BLaER1 (cell line): Measurements from ENCODE around the gene ALG14.

Source experiments
- H3K27ac ChIP-seq: shearing (Covaris generic); formaldehyde crosslinking; 2 replicates; pipeline ENCODE4 v1.8.1; 2022
- H3K27me3 ChIP-seq: shearing (Covaris generic); formaldehyde crosslinking; 2 replicates; pipeline ENCODE4 v1.8.1; 2022
- H3K36me3 ChIP-seq: shearing (Covaris generic); formaldehyde crosslinking; 2 replicates; pipeline ENCODE4 v1.8.1; 2022
- H3K4me1 ChIP-seq: shearing (Covaris generic); formaldehyde crosslinking; 2 replicates; pipeline ENCODE4 v1.8.1; 2022
- H3K4me2 ChIP-seq: shearing (Covaris generic); formaldehyde crosslinking; 2 replicates; pipeline ENCODE4 v1.8.1; 2022
- H3K4me3 ChIP-seq: shearing (Covaris generic); formaldehyde crosslinking; 2 replicates; pipeline ENCODE4 v1.8.1; 2022
- H3K9ac ChIP-seq: shearing (Covaris generic); formaldehyde crosslinking; 2 replicates; pipeline ENCODE4 v1.8.1; 2022
- H3K9me3 ChIP-seq: shearing (Covaris generic); formaldehyde crosslinking; 2 replicates; pipeline ENCODE4 v1.8.1; 2022
- H4K20me1 ChIP-seq: shearing (Covaris generic); formaldehyde crosslinking; 2 replicates; pipeline ENCODE4 v1.8.1; 2022
- Cebpa-rat ChIP-seq: shearing (Covaris generic); IDR thresholded peaks from 2 replicates; pipeline ENCODE4 v1.8.1; 2022

ALG14 gene

GRCh38 chr1:95046359-95046758 is 26.4 kb downstream of the ALG14 start:
- TF ChIP-seq Cebpa-rat, result no peak
- Histone ChIP-seq H3K4me1 (no peaks in the 10 kb centered on the region), H3K4me3 (no peak overlapping the region), H3K9ac (no peak overlapping the region), H4K20me1 (no peaks in the 10 kb centered on the region), H3K36me3 (no peaks in the 10 kb centered on the region), H3K9me3 (no peaks in the 10 kb centered on the region), H3K27ac (no peak overlapping the region), H3K4me2 (no peak overlapping the region), H3K27me3 (no peaks in the 10 kb centered on the region)

DNA sequence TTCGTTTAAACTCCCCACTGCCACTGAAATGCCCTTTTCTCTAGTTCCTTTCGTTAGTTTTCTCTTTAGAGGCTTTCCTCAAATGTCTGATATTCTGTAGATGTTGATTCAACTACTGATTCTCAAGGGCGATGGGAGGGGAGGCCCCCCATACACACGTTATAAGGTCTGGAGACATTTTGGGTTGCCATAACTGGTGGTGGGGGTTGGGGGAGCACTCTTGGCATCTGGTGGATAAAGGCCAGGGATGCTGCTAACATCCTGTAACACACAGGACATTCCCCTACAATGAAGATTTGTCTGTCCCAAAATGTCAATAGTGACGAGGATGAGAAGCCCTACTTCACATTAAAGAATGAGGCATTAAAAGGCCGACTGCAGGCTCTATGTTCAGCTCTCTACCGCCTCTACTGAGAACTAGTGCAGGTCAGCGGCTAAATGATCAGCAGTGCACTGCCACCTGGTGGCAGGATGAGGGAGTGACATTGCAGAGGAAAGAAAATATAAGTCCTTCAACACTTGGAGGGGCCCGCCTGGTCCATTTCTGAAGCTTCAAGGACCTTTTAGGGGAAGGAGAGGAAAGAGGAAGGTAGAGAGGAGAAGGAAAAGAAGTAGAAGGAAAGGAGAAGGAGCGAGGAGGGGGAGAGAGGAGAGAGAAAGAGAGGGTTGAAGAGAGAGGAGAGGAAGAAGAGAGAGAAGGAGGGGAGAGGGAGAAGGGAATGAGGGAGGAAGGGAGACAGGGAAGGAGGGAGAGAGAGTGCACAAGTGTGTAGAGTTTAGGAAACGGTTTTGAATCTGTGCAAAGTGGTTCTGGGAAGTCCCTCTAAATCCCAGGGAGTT is 29.4 kb downstream of the ALG14 start:
- no peaks in the 10 kb centered on the region for H3K36me3 ChIP-seq
- H3K4me1 ChIP-seq, result no peaks in the 10 kb centered on the region
- no peak overlapping the region for H3K27ac ChIP-seq
- H3K27me3 ChIP-seq, result no peaks in the 10 kb centered on the region
- no peak overlapping the region for H3K4me3 ChIP-seq
- no peaks in the 10 kb centered on the region for H4K20me1 ChIP-seq
- no peak overlapping the region for H3K9ac ChIP-seq
- TF ChIP-seq Cebpa-rat, result no peak
- H3K4me2 ChIP-seq, result no peak overlapping the region
- no peaks in the 10 kb centered on the region for H3K9me3 ChIP-seq

- Histone ChIP-seq H3K36me3 (no peaks in the 10 kb centered on the region), H3K27me3 (no peaks in the 10 kb centered on the region), H3K4me3 (no peak overlapping the region), H3K4me1 (no peaks in the 10 kb centered on the region), H4K20me1 (no peaks in the 10 kb centered on the region), H3K27ac (no peak overlapping the region), H3K9me3 (no peaks in the 10 kb centered on the region), H3K9ac (no peak overlapping the region), H3K4me2 (no peak overlapping the region)
- no peak for TF ChIP-seq Cebpa-rat
Measured at GRCh38 chr1:95042286-95042685, 30.5 kb downstream of the ALG14 start.

DNA sequence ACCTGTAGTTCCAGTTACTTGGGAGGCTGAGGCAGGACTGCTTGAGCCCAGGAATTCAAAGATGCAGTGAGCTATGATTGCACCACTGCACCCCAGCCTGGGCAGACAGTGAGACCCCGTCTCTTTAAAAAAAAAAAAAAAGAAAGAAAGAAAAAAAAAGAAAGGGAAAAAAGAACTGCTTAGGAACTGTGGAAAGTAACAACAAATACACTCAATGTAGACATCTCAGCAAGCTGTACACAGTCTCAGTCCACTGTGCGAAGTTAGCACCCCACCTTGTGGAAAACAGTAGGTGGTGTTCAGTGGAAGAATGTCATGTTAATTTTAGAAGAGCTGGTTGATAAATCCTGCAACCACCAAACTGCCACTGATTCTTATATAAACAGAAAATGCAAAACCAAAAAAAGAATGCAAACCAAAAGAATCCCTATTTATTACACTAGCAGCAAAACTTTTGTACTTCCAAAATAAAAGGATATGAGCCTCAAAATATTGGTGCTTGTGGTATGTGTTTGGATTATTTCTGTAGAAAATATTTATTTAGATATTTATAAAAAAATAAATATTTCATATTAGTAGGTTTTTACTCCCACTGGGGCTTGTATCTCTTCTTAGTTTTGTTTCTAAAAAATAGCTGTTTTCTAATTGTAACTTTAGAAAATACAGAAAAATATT is 31.1 kb downstream of the ALG14 start:
- Histone ChIP-seq H4K20me1 (no peaks in the 10 kb centered on the region), H3K9ac (no peak overlapping the region), H3K27ac (no peak overlapping the region), H3K4me1 (no peaks in the 10 kb centered on the region), H3K4me3 (no peak overlapping the region), H3K36me3 (no peaks in the 10 kb centered on the region), H3K9me3 (no peaks in the 10 kb centered on the region), H3K27me3 (no peaks in the 10 kb centered on the region), H3K4me2 (no peak overlapping the region)
- no peak for TF ChIP-seq Cebpa-rat

DNA sequence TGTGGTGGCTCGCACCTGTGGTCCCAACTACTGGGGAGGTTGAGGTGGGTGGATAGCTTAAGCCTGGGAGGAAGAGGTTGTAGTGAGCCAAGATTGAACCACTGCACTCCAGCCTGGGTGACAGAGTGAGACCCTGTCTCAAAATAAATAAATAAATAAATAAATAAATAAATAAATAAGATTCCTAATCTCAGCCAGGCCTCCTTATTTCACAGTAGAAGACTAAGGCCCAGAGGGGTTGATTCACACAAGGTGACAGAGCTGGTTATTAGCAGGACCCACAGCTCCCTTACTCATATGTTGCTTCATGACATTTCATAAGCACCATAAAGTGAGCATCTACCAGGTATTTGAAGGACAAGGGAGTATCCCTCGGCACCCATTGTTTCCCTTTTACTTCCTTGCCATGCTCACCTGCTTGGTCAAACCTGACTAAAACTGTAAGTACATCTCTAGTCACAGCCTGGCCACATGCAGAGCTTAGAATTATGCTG is 32.7 kb downstream of the ALG14 start:
- H3K27me3 ChIP-seq, result no peaks in the 10 kb centered on the region
- H4K20me1 ChIP-seq, result no peaks in the 10 kb centered on the region
- no peak overlapping the region for H3K27ac ChIP-seq
- no peaks in the 10 kb centered on the region for H3K36me3 ChIP-seq
- no peak overlapping the region for H3K9ac ChIP-seq
- H3K4me2 ChIP-seq, result no peak overlapping the region
- no peaks in the 10 kb centered on the region for H3K4me1 ChIP-seq
- no peaks in the 10 kb centered on the region for H3K9me3 ChIP-seq
- no peak for TF ChIP-seq Cebpa-rat
- no peak overlapping the region for H3K4me3 ChIP-seq

DNA sequence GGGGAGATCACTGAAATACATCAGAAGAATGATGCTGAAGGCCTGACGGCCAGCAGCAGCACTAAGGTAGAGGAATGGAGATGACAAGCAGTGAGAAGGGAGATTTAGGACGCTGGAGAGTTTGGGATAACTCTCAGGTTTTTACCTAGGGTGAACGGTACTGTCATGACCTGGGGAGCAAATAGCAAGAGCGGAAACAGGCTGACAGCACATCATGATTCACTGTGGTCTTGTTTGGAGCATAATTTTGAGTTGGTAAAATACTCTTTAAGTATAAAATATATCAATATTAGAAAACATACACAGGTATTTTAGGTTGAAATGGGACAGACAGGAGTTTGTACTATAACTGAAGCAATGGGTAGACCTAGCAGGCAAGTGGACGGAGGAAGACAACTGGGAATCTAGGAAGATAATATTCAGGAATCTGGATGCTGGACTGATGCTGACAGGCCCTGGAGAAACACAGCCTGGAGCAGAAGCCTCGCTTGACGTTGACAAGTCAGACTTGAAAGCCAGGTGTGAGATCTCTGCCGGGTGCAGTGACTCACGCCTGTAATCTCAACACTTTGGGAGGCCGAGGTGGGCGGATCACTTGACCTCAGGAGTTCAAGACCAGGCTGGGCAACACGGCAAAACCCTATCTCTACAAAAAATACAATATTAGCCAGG is 33.3 kb downstream of the ALG14 start:
- no peak for TF ChIP-seq Cebpa-rat
- Histone ChIP-seq H3K27ac (no peak overlapping the region), H3K9ac (no peak overlapping the region), H3K9me3 (no peaks in the 10 kb centered on the region), H3K4me1 (no peaks in the 10 kb centered on the region), H3K36me3 (no peaks in the 10 kb centered on the region), H3K27me3 (no peaks in the 10 kb centered on the region), H3K4me2 (no peak overlapping the region), H4K20me1 (no peaks in the 10 kb centered on the region), H3K4me3 (no peak overlapping the region)

GRCh38 chr1:95035536-95035935 is 37.2 kb downstream of the ALG14 start:
- TF ChIP-seq Cebpa-rat, result no peak
- Histone ChIP-seq H3K36me3 (no peaks in the 10 kb centered on the region), H3K4me2 (no peak overlapping the region), H3K27me3 (no peaks in the 10 kb centered on the region), H3K9ac (no peak overlapping the region), H3K4me1 (no peaks in the 10 kb centered on the region), H3K9me3 (no peaks in the 10 kb centered on the region), H3K4me3 (no peak overlapping the region), H3K27ac (no peak overlapping the region), H4K20me1 (no peaks in the 10 kb centered on the region)

- H3K36me3 ChIP-seq, result no peaks in the 10 kb centered on the region
- TF ChIP-seq Cebpa-rat, result no peak
- no peak overlapping the region for H3K27ac ChIP-seq
- no peak overlapping the region for H3K4me3 ChIP-seq
- no peaks in the 10 kb centered on the region for H3K9me3 ChIP-seq
- no peaks in the 10 kb centered on the region for H3K4me1 ChIP-seq
- no peak overlapping the region for H3K4me2 ChIP-seq
- H3K27me3 ChIP-seq, result no peaks in the 10 kb centered on the region
- no peak overlapping the region for H3K9ac ChIP-seq
- no peaks in the 10 kb centered on the region for H4K20me1 ChIP-seq
Measured at GRCh38 chr1:95034506-95034905, 38.2 kb downstream of the ALG14 start.

- Histone ChIP-seq H3K4me2 (no peak overlapping the region), H4K20me1 (no peaks in the 10 kb centered on the region), H3K9ac (no peak overlapping the region), H3K9me3 (no peaks in the 10 kb centered on the region), H3K4me3 (no peak overlapping the region), H3K27me3 (no peaks in the 10 kb centered on the region), H3K36me3 (no peaks in the 10 kb centered on the region), H3K27ac (no peak overlapping the region), H3K4me1 (no peaks in the 10 kb centered on the region)
- no peak for TF ChIP-seq Cebpa-rat
Measured at GRCh38 chr1:95033843-95034242, 38.9 kb downstream of the ALG14 start.

DNA sequence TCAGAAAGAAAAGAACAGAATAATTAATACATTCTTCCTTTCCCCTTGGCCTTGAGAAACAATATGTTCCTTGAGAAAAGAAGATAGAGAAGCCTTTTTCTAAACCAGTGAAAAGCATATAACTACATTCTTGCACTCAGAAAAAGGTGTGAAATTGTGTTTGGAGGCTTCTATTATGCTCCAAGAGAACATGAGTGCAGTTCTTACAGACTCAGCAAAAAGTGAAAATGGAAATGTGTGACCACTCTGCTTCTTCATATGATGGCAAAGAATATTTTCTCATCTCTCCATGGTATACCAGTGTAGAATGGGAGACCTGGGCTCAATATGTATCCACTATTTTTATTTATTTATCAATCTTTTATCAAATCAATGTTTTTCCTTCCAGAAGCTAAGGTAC is 43.2 kb downstream of the ALG14 start:
- Histone ChIP-seq H3K4me1 (no peaks in the 10 kb centered on the region), H3K27me3 (no peaks in the 10 kb centered on the region), H3K4me3 (no peak overlapping the region), H3K27ac (no peak overlapping the region), H4K20me1 (no peaks in the 10 kb centered on the region), H3K36me3 (peaks cover 23% of the 10 kb centered on the region), H3K9ac (no peak overlapping the region), H3K9me3 (peaks cover 15% of the 10 kb centered on the region), H3K4me2 (no peak overlapping the region)
- no peak for TF ChIP-seq Cebpa-rat
